Measurements from ENCODE around the gene VPS52. TPM values are rescaled to one million over a fixed set of nuclear protein-coding genes. Genes with fewer than 3 reads are reported as not detected.
A peak's percentile ranks its signal among the peaks of the same experiment; 100 is the strongest.

VPS52 gene
- total RNA-seq, 1 donor from 2014 or later, result 42.2 TPM

DNA sequence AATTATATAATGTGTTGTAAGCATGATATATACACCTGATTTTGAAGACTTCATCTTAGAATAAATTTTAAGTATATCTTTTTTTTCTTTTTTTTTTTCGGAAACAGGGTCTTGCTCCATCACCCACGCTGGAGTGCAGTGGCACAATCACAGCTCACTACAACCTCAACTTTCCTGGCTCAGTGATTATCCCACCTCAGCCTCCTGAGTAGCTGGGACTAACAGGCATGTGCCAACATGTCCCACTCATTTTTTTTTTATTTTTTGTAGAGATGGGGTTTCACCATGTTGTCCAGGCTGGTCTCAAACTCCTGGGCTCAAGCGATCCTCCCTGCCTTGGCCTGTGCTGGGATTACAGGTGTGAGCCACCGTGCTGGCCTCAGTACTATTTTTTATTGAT is 17.1 kb downstream of the VPS52 start:
- Histone ChIP-seq H3K4me3 (no peak overlapping the region), H3K4me1 (peaks cover 15% of the 10 kb centered on the region), H3K27ac (no peak overlapping the region), H3K27me3 (no peaks in the 10 kb centered on the region), H3K9me3 (no peaks in the 10 kb centered on the region), H3K36me3 (peaks cover 0 to 17% of the 10 kb centered on the region in 2 donors)
- DNase-seq (ENCODE audit: extremely low spot score in 2 of 2), result no peak
- intact Hi-C loops (cut with DNase I), result no loop called here
- TF ChIP-seq, protein P1, sequence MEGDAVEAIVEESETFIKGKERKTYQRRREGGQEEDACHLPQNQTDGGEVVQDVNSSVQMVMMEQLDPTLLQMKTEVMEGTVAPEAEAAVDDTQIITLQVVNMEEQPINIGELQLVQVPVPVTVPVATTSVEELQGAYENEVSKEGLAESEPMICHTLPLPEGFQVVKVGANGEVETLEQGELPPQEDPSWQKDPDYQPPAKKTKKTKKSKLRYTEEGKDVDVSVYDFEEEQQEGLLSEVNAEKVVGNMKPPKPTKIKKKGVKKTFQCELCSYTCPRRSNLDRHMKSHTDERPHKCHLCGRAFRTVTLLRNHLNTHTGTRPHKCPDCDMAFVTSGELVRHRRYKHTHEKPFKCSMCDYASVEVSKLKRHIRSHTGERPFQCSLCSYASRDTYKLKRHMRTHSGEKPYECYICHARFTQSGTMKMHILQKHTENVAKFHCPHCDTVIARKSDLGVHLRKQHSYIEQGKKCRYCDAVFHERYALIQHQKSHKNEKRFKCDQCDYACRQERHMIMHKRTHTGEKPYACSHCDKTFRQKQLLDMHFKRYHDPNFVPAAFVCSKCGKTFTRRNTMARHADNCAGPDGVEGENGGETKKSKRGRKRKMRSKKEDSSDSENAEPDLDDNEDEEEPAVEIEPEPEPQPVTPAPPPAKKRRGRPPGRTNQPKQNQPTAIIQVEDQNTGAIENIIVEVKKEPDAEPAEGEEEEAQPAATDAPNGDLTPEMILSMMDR (IDR thresholded peaks at IDR 0.05), result no peak
- TF ChIP-seq POLR2AphosphoS5 (IDR thresholded peaks at IDR 0.05; ENCODE audit: insufficient read depth in 1 of 2, low read depth in 1 of 2) (no peak), POLR2A (IDR thresholded peaks at IDR 0.05) (no peak)

DNA sequence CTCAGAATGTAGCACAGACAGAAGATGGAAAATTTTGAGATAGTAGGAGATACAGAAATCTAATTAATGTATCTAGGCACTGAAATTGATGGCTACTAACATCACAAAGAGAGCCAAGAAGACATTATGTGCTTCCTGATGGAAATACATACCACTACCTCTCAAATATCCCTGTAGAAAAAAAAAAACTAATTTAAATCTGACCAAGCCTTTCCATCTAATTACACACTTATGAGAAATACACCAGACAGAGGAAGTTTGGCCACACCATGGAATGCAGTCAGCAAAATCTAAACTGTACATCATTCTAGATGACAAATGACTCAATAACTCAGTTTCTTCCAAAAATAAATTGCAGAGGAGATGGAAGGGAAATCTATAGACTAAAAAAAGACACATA is 18.9 kb downstream of the VPS52 start:
- Histone ChIP-seq H3K36me3 (peaks cover 0 to 5% of the 10 kb centered on the region in 2 donors), H3K27ac (no peak overlapping the region), H3K9me3 (no peaks in the 10 kb centered on the region), H3K4me3 (no peak overlapping the region), H3K4me1 (peaks cover 26% of the 10 kb centered on the region), H3K27me3 (no peaks in the 10 kb centered on the region)
- intact Hi-C loops (cut with DNase I), result no loop called here
- TF ChIP-seq POLR2A (IDR thresholded peaks at IDR 0.05) (no peak), POLR2AphosphoS5 (IDR thresholded peaks at IDR 0.05; ENCODE audit: insufficient read depth in 1 of 2, low read depth in 1 of 2) (no peak)
- TF ChIP-seq, protein P1 (IDR thresholded peaks at IDR 0.05), result no peak
- DNase-seq (ENCODE audit: extremely low spot score in 2 of 2), result no peak

DNA sequence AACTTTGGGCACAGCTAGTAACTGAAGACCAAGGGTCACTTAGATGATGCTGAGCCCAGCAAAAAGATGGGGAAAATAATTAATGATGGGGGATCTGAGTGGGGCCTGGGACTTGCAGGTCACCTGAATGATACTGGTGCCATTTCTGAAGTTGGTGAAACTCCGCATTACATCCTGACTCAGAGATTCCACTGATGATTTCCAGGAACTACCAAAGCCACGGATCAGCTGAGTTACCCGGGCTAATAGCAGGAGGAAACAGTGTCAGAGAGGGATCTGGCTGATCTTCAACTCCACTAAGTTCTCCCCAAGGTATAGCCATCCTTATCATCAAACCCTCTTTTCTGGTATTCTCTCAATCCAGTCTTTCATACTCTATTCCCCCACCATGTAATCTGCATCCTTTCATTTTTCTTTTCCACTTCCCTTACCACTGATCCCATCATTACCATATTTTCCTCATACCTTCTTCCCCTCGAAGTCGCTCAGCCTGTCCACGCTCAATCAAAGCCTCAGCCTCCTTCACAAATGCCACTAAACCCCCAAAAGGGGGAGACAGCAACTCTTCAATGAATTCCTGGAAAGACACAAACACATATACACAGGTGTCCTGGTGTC is 20.2 kb downstream of the VPS52 start:
- Histone ChIP-seq H3K4me3 (no peak overlapping the region), H3K36me3 (peaks cover 0 to 5% of the 10 kb centered on the region in 2 donors), H3K27me3 (no peaks in the 10 kb centered on the region), H3K27ac (no peak overlapping the region), H3K4me1 (peaks cover 27% of the 10 kb centered on the region), H3K9me3 (no peaks in the 10 kb centered on the region)
- intact Hi-C loops (cut with DNase I), result no loop called here
- DNase-seq (ENCODE audit: extremely low spot score in 2 of 2), result no peak
- TF ChIP-seq POLR2AphosphoS5 (IDR thresholded peaks at IDR 0.05; ENCODE audit: insufficient read depth in 1 of 2, low read depth in 1 of 2), result no peak
- TF ChIP-seq, protein P1 (IDR thresholded peaks at IDR 0.05), result no peak
- no peak for TF ChIP-seq POLR2A (IDR thresholded peaks at IDR 0.05)

DNA sequence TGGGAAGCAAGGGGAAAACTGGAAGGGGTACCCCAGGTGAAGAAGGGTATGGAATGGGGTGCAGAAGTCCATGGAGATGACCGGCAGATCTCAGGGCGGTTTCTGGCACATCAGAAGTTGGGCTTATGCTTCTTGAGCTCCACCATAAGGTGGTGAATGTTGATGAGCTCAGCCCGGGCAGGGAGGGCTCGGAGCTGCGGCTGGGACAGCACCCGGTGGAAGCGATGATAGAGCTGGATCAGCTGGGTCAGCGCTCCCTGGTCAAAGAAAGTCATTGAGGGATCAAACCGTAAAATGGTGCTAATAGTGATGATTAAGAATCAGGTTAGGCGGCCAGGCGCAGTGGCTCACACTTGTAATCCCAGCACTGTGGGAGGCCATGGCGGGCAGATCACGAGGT is 20.9 kb downstream of the VPS52 start:
- Histone ChIP-seq H3K9me3 (no peaks in the 10 kb centered on the region), H3K27me3 (no peaks in the 10 kb centered on the region), H3K27ac (peak overlapping the region; percentile 94), H3K4me3 (no peak overlapping the region), H3K36me3 (peaks cover 0 to 5% of the 10 kb centered on the region in 2 donors), H3K4me1 (peaks cover 27% of the 10 kb centered on the region)
- DNase-seq (ENCODE audit: extremely low spot score in 2 of 2), result no peak
- no peak for TF ChIP-seq POLR2AphosphoS5 (IDR thresholded peaks at IDR 0.05; ENCODE audit: insufficient read depth in 1 of 2, low read depth in 1 of 2)
- TF ChIP-seq POLR2A (IDR thresholded peaks at IDR 0.05), result no peak
- TF ChIP-seq, protein P1 (IDR thresholded peaks at IDR 0.05), result no peak
- intact Hi-C loops (cut with DNase I), result no loop called here
